Measurements from ENCODE around the gene MTA3. TPM values are rescaled to one million over a fixed set of nuclear protein-coding genes. Genes with fewer than 3 reads are reported as not detected.

Gene MTA3
- total RNA-seq, 4 donors from 2014 or later, result 6.6 to 21.6 (median 9.5) TPM

DNA sequence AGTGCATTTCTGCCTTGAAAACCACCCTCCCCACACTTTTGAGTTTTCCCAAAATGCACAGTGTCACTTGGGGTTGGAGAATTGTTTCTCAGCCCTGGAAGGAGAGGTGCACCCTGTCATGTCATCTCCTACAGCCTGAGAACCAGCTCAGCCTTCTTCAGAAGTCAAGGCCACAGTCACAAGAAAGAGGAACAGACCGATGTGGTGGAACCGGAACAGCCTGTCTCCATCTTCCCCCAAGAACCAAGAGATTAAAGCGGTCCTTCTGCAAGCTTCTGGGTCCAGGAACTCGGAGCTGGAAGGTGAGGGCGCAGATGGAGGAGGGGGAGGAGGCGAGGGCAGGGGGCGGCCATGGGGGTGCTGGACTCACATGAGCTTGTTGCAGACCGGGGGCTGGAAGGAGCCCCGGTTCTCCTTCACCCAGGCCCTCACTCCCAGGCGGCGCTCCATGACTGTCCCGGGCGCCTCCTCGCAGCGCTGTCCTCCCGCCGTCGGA is 223.7 kb downstream of the MTA3 start:
- H3K36me3 ChIP-seq, result no peaks in the 10 kb centered on the region
- peak overlapping the region; percentile 66 to 80 (median 74) for H3K27ac ChIP-seq
- in situ Hi-C loops (cut with MboI; ENCODE audit: low sequenced_read_pairs in 4 of 4), result no loop called here
- H3K9me3 ChIP-seq, result no peaks in the 10 kb centered on the region
- peaks cover 3 to 28% (median 21%) of the 10 kb centered on the region in 3 donors for H3K27me3 ChIP-seq
- ATAC-seq (peak; percentile 34 to 51), DNase-seq (no peak)
- no peak for TF ChIP-seq POLR2A (IDR thresholded peaks at IDR 0.05)
- peak overlapping the region; percentile 53 to 69 (median 59) for H3K4me3 ChIP-seq
- H3K4me1 ChIP-seq, result peaks cover 6 to 7% of the 10 kb centered on the region in 2 donors
- intact Hi-C loops (cut with DNase I; ENCODE audit: low total_unique reads), result no loop called here

DNA sequence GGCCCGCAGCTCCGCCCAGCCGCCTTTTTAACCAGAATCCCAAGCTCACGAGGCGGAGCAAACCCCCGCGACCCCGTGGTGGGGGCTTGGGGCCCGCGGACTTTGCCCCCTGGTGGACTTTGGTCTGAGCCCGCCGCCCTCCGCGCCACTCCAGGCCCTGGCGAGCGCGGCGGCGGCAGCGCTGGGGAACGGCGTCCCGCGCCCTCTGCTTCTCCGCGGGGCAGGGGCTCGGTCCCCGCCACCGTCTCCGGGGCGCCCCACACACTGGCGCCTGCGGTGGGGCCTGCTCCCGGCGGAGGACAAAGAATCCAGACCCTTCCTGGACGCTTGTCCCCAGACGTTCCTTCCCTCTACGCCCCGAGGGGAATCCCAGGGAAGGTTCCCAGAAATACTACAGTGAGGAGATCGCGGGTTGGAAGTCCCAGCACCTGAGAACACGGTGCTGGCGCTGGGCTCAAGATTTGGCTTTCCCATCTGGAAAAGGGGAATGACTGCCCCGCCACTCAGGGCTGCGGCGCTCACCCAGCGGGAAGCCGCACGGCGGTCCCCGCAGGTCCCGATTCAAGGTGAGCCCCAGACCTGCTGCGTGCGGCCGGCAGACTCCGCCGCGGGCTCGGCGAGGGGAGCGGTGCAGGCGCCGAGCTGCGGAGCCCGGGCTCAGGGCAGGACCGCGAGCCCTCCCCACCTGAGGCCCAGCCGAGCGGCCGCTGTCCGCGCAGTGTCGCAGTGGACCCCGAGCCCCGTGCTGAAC is 224.3 kb downstream of the MTA3 start, which contains the start of gene HAAO:
Gene HAAO, minus strand, starts transcription at position 1 of the 751 bp plus-strand sequence. CDS start 47 bp downstream, outside the sequence.
- H3K27me3 ChIP-seq, result peaks cover 3 to 28% (median 21%) of the 10 kb centered on the region in 3 donors
- no peak for DNase-seq
- intact Hi-C loops (cut with DNase I; ENCODE audit: low total_unique reads) (no loop called here), in situ Hi-C loops (cut with MboI; ENCODE audit: low sequenced_read_pairs in 4 of 4) (no loop called here)
- peaks cover 6 to 7% of the 10 kb centered on the region in 2 donors for H3K4me1 ChIP-seq
- peak; percentile 38 to 53 for ATAC-seq
- H3K9me3 ChIP-seq, result no peaks in the 10 kb centered on the region
- H3K36me3 ChIP-seq, result no peaks in the 10 kb centered on the region
- no peak for TF ChIP-seq POLR2A (IDR thresholded peaks at IDR 0.05)
- TF ChIP-seq, protein P1, sequence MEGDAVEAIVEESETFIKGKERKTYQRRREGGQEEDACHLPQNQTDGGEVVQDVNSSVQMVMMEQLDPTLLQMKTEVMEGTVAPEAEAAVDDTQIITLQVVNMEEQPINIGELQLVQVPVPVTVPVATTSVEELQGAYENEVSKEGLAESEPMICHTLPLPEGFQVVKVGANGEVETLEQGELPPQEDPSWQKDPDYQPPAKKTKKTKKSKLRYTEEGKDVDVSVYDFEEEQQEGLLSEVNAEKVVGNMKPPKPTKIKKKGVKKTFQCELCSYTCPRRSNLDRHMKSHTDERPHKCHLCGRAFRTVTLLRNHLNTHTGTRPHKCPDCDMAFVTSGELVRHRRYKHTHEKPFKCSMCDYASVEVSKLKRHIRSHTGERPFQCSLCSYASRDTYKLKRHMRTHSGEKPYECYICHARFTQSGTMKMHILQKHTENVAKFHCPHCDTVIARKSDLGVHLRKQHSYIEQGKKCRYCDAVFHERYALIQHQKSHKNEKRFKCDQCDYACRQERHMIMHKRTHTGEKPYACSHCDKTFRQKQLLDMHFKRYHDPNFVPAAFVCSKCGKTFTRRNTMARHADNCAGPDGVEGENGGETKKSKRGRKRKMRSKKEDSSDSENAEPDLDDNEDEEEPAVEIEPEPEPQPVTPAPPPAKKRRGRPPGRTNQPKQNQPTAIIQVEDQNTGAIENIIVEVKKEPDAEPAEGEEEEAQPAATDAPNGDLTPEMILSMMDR (IDR thresholded peaks at IDR 0.05 in 4 of 5, conservative IDR thresholded peaks at IDR 0.05 in 1 of 5), result peak in 2 of 5 experiments; percentile 3 to 28
- peak within 1 kb of the TSS; percentile 66 to 80 (median 74) for H3K27ac ChIP-seq
- H3K4me3 ChIP-seq, result peak within 1 kb of the TSS; percentile 53 to 69 (median 59)

DNA sequence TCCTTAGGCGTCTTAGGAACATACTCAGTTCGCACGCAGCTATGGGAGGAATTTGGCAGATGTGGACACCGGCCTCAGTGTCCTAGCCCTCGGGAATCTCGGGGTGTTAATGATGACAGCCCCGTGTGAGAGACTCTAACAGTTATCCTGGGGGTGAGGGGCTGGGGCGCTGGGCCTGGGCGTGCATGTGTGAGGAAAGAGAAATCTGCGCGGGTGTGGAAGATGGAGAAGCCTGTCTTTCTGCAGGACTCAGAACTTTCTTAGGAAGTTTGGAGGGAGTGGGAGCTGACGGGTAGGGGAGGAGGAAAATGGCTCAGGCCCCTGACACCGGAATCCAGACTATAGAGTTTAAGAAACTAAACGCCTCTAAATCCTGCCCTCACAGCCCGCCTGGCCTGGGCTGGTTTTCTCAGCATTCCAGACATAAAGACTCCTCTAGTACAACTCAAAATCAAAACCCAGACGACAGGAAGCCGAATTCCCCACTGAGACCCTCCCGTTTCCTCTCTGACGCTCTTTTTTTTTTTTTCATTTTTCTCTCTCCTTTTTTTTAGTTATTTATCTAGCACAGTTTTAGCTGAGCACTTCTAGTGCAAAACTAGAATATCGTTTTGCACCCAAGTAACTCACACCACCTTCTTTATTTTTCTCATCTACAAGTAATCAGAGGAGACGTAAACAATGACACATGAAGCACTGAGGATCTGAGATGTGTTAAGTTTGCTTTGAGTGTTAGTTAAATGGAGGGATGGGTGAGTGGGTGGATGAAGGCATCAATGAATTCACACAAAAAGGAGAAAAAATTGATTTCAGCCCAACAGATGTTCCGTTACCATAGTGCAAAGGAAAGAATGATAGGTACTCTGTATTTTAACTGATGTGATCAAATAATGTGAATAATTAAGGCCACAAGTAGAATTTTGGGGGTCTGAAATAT is 225.2 kb downstream of the MTA3 start:
- ATAC-seq (no peak), DNase-seq (no peak)
- H3K9me3 ChIP-seq, result no peaks in the 10 kb centered on the region
- H3K36me3 ChIP-seq, result no peaks in the 10 kb centered on the region
- H3K27ac ChIP-seq, result peak overlapping the region; percentile 66 to 80 (median 74)
- peak overlapping the region; percentile 53 to 69 (median 59) for H3K4me3 ChIP-seq
- in situ Hi-C loops (cut with MboI; ENCODE audit: low sequenced_read_pairs in 4 of 4) (no loop called here), intact Hi-C loops (cut with DNase I; ENCODE audit: low total_unique reads) (no loop called here)
- TF ChIP-seq, protein P1 (IDR thresholded peaks at IDR 0.05 in 4 of 5, conservative IDR thresholded peaks at IDR 0.05 in 1 of 5), result no peak
- no peak for TF ChIP-seq POLR2A (IDR thresholded peaks at IDR 0.05)
- peaks cover 6 to 7% of the 10 kb centered on the region in 2 donors for H3K4me1 ChIP-seq
- peaks cover 3 to 28% (median 21%) of the 10 kb centered on the region in 3 donors for H3K27me3 ChIP-seq

DNA sequence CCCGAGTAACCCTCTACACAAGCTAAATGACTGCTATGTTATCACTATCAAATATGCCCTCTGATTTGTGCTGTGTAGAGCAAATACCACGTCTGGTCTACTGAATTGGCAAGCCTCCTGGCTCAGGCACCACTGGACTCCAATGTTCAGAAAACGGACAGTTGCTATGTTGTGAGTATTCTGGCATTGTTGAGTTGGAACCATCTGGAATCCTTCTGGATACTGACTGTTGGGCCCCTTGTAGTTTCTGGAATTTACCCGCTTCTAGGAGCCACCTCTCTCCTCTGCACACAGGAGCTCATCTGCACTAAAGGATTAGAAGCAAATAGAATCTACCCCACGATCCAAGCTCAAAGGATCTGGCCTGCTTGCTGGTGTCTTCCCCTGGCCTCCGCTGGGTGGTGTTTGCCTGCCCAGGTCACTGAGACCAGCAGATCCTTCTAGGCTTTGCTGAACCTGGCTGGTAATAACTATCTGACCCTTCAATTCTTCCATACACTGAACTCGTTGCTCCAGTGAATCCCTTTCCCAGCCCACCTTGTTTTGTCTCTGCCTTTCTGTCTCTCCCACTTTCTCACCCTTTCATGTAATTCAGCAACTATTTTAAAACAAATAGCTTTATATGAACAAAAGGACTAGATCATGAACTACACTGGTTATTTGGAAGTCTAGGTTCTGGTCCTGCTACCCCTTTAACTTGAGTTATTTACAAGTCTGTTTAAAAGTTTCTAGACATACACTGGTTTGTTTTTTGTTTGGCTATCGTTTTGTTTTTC is 226.0 kb downstream of the MTA3 start:
- Histone ChIP-seq H3K4me3 (no peak overlapping the region), H3K36me3 (no peaks in the 10 kb centered on the region), H3K4me1 (peaks cover 6 to 7% of the 10 kb centered on the region in 2 donors), H3K27ac (peak overlapping the region in 2 of 4 donors; percentile 75 to 80), H3K9me3 (no peaks in the 10 kb centered on the region), H3K27me3 (peaks cover 3 to 28% (median 21%) of the 10 kb centered on the region in 3 donors)
- no peak for DNase-seq
- ATAC-seq, result no peak
- in situ Hi-C loops (cut with MboI; ENCODE audit: low sequenced_read_pairs in 4 of 4) (no loop called here), intact Hi-C loops (cut with DNase I; ENCODE audit: low total_unique reads) (no loop called here)
- no peak for TF ChIP-seq POLR2A (IDR thresholded peaks at IDR 0.05)
- TF ChIP-seq, protein P1 (IDR thresholded peaks at IDR 0.05 in 4 of 5, conservative IDR thresholded peaks at IDR 0.05 in 1 of 5), result peak in 1 of 5 experiments; percentile 27
